NOMO-1 treated with dmso at 0.1 percent for 144 hours (cell line): ENCODE measurements around the gene ADGRG4.
"Not testable (repeated sequence)": the region's sequence is repeated elsewhere in the genome, so short reads cannot be mapped to it uniquely, and the experiment has no call there.

Source experiments
- DNase-seq: peaks from one replicate; lab custom pipeline; 2025; ENCODE audit not compliant: unreplicated experiment; lab: John Stamatoyannopoulos, UW

Gene ADGRG4

GRCh38 chrX:136386826-136387225 is 86.1 kb downstream of the ADGRG4 start:
- no peak for DNase-seq

GRCh38 chrX:136387951-136388502 is 87.3 kb downstream of the ADGRG4 start:
- DNase-seq, result no peak

DNA sequence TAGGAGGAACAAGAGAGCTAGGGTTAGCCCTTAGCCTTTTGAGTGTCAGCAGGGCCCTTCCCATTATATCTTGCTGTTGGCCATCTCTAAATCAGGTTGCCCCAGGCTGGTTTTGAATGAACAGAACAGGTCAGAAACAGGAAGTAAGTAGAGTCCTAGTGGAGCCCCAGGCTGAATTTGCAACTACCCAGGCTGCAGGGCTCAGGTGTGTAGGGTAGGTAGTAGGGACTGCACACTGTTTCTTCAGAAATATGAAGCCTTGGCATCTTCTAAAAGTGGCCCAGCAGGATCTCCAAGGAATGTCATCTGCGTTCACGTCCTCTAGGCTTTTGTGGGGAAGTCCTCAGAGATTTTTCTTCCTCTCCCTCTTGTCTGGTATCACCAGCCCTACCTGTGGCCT is 90.2 kb downstream of the ADGRG4 start:
- DNase-seq, result no peak

- DNase-seq, result no peak
Measured at GRCh38 chrX:136395271-136395670, 94.5 kb downstream of the ADGRG4 start.

DNA sequence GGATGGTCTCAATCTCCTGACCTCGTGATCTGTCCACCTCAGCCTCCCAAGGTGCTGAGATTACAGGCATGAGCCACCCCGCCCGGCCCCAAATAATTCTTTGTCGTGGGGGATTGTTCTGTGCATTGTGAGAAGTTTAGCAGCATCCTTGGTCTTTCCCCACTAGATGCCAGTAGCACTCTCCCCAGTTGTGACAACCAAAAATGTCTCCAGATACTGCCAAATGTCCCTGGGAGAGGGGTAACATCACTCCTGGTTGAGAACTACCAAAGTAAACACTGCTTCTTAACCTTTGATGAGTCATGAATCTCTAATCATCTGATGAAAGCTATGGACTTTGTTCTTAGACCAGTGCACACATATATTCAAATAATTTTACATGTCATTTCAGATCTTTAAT is 96.2 kb downstream of the ADGRG4 start:
- DNase-seq, result no peak

GRCh38 chrX:136405126-136405525 is 104.4 kb downstream of the ADGRG4 start:
- DNase-seq, result no peak

- DNase-seq, result no peak
Measured at GRCh38 chrX:136417806-136418205, 117.0 kb downstream of the ADGRG4 start.

DNA sequence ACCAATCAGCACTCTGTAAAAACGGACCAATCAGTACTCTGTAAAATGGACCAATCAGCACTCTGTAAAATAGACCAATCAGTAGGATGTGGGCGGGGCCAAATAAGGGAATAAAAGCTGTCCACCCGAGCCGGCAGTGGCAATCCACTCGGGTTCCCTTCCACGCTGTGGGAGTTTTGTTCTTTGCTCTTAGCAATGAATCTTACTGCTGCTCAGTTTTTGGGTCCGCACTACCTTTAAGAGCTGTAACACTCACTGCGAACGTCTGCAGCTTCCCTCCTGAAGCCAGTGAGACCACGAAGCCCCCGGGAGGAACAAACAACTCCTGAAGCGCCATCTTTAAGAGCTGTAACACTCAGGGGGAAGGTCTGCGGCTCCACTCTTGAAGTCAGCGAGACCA is 120.6 kb downstream of the ADGRG4 start:
- DNase-seq, result no peak

DNA sequence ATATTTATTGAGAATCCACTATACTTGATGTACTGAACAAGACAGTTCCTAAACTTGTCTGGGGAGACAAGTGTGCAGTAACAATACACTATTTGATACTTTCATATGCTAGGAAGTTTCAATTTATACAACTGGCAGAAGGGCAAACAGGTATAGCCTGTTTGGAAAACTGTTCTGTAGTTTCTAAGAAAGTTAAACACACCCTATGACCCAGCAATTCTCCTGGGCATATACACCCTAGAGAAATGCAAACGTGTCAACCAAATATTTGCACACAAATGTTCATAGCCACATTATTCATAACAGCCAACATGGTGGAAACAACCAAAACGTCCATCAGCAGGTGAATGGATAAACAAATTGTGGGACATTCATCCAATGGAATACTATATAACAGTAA is 123.0 kb downstream of the ADGRG4 start:
- no peak for DNase-seq

DNA sequence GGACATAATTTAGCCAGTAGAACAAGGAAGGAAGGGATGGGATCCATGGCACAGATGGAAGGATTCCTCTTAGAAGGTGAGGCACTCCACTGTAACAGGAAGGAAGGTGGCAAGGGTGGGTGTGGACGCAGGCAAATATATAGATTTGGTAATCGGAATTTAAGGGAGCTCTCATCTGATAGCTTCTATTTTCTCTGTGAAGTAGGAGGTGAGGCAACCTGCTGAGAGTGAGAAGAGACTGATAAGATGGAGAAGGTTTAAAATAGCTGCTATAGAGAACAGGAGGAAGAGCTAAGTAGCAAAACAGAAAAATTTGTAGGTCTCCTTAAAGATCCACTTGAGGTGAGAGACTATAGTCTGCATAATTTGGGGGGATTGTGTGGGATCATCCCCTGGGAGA is 125.2 kb downstream of the ADGRG4 start:
- no peak for DNase-seq

DNA sequence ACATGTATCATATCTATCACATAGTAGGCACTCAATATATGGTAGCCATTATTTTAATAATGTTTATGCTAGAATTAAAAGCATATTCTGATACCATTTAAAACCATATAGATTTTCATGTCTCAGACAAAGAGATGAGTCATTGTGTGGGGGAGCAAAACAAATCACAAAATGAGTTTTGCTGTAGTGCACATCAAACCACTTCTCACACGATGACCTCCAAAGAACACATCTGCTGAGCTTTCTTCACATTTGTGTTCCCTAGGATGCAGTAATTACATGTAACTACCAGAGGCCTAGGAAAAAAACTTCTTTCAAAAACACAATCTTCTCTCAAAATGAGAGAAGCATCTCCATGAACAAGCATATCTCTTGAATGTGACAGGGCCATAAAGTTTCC is 130.9 kb downstream of the ADGRG4 start:
- no peak for DNase-seq

DNA sequence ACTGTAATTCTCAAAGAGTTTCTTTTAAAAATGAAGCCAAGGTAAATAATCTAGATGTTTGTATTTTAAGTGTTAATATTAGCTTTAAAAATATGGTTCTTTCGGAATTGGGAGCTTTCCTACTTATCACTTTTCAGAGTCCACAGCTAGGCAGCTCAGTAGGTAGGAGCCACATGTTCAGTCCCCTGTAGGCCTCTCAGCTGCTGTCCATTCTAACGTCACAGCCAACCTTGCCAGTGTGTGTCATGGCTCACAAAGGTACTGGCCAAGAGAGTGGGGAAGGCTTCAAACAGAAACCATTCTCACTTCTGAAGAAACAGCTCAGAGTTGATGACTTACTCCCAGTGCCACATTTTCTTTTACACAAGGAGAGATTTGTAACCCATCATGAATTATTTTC is 137.0 kb downstream of the ADGRG4 start:
- no peak for DNase-seq

GRCh38 chrX:136438192-136438591 is 137.4 kb downstream of the ADGRG4 start:
- DNase-seq, result no peak

DNA sequence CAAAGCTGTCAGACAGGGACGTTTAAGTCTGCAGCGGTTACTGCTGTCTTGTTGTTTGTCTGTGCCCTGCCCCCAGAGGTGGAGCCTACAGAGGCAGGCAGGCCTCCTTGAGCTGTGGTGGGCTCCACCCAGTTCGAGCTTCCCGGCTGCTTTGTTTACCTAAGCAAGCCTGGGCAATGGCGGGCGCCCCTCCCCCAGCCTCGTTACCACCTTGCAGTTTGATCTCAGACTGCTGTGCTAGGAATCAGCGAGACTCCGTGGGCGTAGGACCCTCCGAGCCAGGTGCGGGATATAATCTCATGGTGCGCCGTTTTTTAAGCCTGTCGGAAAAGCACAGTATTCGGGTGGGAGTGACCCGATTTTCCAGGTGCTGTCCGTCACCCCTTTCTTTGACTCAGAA is 144.9 kb downstream of the ADGRG4 start:
- DNase-seq, result not testable (repeated sequence)

DNA sequence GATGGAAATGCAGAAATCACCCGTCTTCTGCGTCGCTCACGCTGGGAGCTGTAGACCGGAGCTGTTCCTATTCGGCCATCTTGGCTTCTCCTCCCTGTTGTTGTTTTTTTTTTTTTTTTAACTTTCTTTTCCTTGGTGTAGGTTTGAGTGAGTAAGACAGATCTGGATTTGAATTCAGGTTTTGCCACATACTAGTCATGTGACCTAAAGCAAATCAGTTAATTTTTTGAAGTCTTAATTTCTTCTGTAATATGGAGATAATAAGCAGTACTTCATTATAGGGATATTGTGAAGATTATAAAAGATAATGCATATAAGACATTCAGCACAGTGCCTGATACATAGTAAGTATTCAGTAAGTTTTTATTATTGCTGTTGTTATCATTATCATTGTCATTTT is 145.4 kb downstream of the ADGRG4 start:
- DNase-seq, result no peak

GRCh38 chrX:136447308-136447707 is 146.5 kb downstream of the ADGRG4 start:
- no peak for DNase-seq

- DNase-seq, result no peak
Measured at GRCh38 chrX:136447968-136448367, 147.2 kb downstream of the ADGRG4 start.

DNA sequence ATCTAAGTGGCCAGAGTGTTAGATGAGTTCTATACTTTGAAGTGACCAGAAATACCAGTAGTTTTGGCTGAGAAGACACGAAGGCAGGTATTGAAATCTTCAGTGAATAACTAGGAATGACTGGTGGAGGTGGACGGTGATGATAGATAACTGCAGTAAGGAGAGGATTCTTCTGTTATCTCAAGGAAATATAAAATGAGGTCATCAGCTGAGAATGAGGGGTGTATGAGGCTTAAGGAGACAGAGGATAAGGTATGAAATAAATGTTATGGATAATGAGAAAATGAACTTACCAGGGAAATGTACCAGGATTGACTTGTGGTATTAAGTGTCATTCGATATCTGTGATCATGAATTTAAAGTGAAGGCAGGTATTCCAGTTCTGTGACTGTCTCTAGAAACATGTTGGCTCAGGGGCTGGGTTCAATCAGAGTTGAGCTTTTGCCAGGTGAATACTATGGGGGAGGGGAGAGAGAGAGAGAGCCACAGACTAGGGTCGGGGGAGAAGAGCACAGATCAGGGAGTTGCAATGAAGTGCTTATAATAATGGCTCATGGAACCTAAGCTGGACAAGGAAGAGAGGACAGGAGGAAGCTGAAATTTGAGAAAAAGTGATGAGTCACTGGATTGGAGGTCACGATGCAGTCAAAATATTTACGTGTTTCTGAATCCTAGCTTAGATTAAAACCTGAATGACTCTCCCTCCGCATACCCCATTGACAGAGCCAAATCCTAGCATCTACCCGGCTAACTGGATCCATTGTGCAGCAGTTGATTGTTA is 149.5 kb downstream of the ADGRG4 start:
- DNase-seq, result no peak

GRCh38 chrX:136452614-136453013 is 151.9 kb downstream of the ADGRG4 start:
- DNase-seq, result no peak

DNA sequence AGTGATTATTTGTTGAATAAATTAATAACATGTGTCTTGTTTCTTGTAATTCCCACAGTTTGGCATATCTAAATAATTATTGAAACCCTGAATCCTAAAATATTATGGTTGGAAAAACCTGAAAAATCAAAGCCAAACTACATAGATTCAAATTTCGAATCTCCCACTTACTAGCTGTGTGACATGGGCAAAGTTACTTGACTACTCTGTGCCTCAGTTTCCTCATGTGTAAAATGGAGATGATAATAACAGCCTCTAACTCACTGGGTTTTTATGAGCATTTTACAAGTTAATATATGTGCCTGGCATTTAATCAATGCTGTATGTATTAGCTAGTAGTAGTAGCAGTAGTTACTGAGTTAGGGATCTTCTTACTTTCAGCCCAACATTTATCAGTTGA is 152.4 kb downstream of the ADGRG4 start:
- no peak for DNase-seq

GRCh38 chrX:136453771-136454170 is 153.0 kb downstream of the ADGRG4 start:
- DNase-seq, result no peak

- DNase-seq, result no peak
Measured at GRCh38 chrX:136456133-136456532, 155.4 kb downstream of the ADGRG4 start.
